K562 (cell line): ENCODE results near the gene SMIM29. TPM values are rescaled to one million over a fixed set of nuclear protein-coding genes. Genes with fewer than 3 reads are reported as not detected.
A peak's percentile ranks its signal among the peaks of the same experiment; 100 is the strongest.

Experiments used
- CREB3 ChIP-seq: fragments of 450-650 bp; conservative IDR thresholded peaks from 2 replicates; pipeline ENCODE4 v1.6.1; 2016; ENCODE audit warnings: missing genetic modification characterization, low read depth, mild to moderate bottlenecking, missing compliant biosample characterization, moderate library complexity
- EWSR1 ChIP-seq: fragments of 450-650 bp; IDR thresholded peaks from 2 replicates; pipeline ENCODE4 v1.6.1; 2018; ENCODE audit warnings: borderline replicate concordance, mild to moderate bottlenecking, low read depth, moderate library complexity; ENCODE audit not compliant: partially characterized antibody
- NONO ChIP-seq, 2 experiments: fragments of 200-400 bp in 1 of 2; fragments of 450-650 bp in 1 of 2; formaldehyde crosslinking in 1 of 2; IDR thresholded peaks; 2 replicates each; pipeline ENCODE4 v1.6.1; 2017; ENCODE audit warnings: low read depth in 2 of 2, mild to moderate bottlenecking in 2 of 2, moderate library complexity in 2 of 2, low read length in 1 of 2
- PPARD ChIP-seq: fragments of 250-450 bp; sonication (Bioruptor Pico); IDR thresholded peaks from 2 replicates; pipeline ENCODE4 v1.8.0; 2022; ENCODE audit warnings: inconsistent platforms, mild to moderate bottlenecking, moderate library complexity
- PRPF4 ChIP-seq: fragments of 200-400 bp; formaldehyde crosslinking; IDR thresholded peaks from one replicate; pipeline ENCODE4 v1.6.1; 2017; ENCODE audit warnings: low read length, low read depth, mild to moderate bottlenecking; ENCODE audit not compliant: insufficient read depth, poor library complexity, severe bottlenecking
- PYGO2 ChIP-seq: fragments of 450-650 bp; IDR thresholded peaks from 2 replicates; pipeline ENCODE4 v1.6.1; 2016; ENCODE audit warnings: mild to moderate bottlenecking, missing genetic modification characterization, moderate library complexity, missing compliant biosample characterization
- RHOXF2B ChIP-seq: fragments of 250-450 bp; sonication (Bioruptor Pico); conservative IDR thresholded peaks from 2 replicates; pipeline ENCODE4 v1.5.1; 2021
- SMAD3 ChIP-seq: fragments of 450-650 bp; formaldehyde crosslinking; conservative IDR thresholded peaks from 2 replicates; pipeline ENCODE4 v1.4.0; 2020; ENCODE audit warnings: mild to moderate bottlenecking
- TSHZ1 ChIP-seq: fragments of 250-450 bp; sonication (Bioruptor Pico); IDR thresholded peaks from 2 replicates; pipeline ENCODE4 v1.4.0; 2020; ENCODE audit warnings: mild to moderate bottlenecking, moderate library complexity
- ZFP30 ChIP-seq: fragments of 250-450 bp; sonication (Bioruptor Pico); IDR thresholded peaks from 2 replicates; pipeline ENCODE4 v1.8.0; 2022; ENCODE audit warnings: moderate library complexity, mild to moderate bottlenecking, inconsistent platforms, borderline replicate concordance
- ZNF507 ChIP-seq: conservative IDR thresholded peaks from 2 replicates; pipeline ENCODE4 v1.6.1; 2017; ENCODE audit warnings: missing genetic modification characterization, missing compliant biosample characterization
- ZNF589 ChIP-seq: fragments of 200-800 bp; sonication (Bioruptor generic); IDR thresholded peaks from 2 replicates; pipeline ENCODE4 v1.6.1; 2016; ENCODE audit warnings: low read depth, missing genetic modification characterization, missing compliant biosample characterization
- polyA plus RNA-seq, 8 experiments: library from polyadenylated mRNA; depleted of rRNA in 4 of 8; stranded (reverse) in 5 of 8; unstranded in 3 of 8; fragments of >200 nt; fragmentation: Nextera tagmentation in 2 of 8; fragmentation: Illumina TruSeq in 1 of 8; extraction: Ambion mirVana in 2 of 8; extraction: Trizol in 1 of 8; gene quantifications; 2 replicates each; pipeline versions ENCODE4 v1.2.1 to v1.2.3, GENCODE V29; 2011 to 2014; ENCODE audit warnings: inconsistent platforms in 1 of 8, missing spikeins in 1 of 8
- total RNA-seq, 7 experiments: library from RNA; depleted of rRNA in 6 of 7; stranded (reverse); fragments of >200 nt in 6 of 7; fragmentation: Illumina TruSeq in 2 of 7; extraction: Trizol in 2 of 7; gene quantifications; 2 replicates each; pipeline versions ENCODE4 v1.2.1 to v1.2.3, GENCODE V29; 2011 to 2021; ENCODE audit warnings: low replicate concordance in 1 of 7
- TF ChIP-seq, protein P1 (sequence below): fragments of 250-450 bp; sonication (Bioruptor Pico); IDR thresholded peaks from 2 replicates; pipeline ENCODE4 v1.8.0; 2022; ENCODE audit warnings: inconsistent platforms
- TF ChIP-seq, protein P2 (sequence below): IDR thresholded peaks from 2 replicates; pipeline ENCODE4 v1.6.1; 2012; ENCODE audit warnings: low read depth, low read length, improper control_type of control experiment, borderline replicate concordance
- TF ChIP-seq, protein P3 (sequence below), 2 experiments: IDR thresholded peaks in 1 of 2; conservative IDR thresholded peaks in 1 of 2; 2 replicates each; pipeline ENCODE4 v1.6.1; 2016; ENCODE audit warnings: low read depth in 2 of 2, mild to moderate bottlenecking in 1 of 2, missing compliant biosample characterization in 1 of 2, missing genetic modification characterization in 1 of 2, moderate library complexity in 1 of 2

Gene SMIM29
- total and polyA plus RNA-seq, 9 of the 15 experiments (the other 6 are each of a cell fraction or from before 2014, with no cell fraction given), result 6.5 to 36.7 (median 20.9) TPM

DNA sequence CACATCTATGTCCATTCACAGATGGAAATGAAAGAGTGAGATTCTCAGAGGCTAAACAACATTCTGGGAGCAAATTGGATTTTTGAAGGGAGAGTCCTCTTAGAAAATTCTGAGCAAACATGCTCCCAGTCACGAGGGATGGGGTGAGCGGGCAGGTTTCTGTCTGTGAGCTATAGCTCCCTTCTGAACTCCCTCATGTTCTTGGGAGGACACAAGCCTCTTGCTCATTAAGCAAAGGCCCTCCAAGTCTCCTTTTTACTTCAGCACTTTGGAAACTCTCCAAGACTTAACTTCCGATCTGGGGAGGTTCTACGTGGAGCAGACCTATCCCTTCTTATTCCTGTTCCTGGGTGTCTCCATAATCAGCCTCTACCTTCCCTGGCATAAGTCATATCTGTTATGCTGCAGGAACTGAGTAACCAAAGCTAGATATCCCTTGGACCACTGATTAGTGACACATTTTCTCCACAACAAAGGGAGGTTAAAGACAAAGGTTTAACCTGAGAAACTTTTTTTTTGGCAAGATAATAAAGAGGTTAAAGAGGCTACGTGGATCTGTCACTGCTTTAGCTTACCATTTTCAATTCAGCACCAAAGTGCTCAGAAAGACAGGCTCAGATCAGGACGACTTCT, 33.0 kb upstream of the SMIM29 start (continued):
- no peak for TF ChIP-seq ZFP30
- TF ChIP-seq ZNF507 (tag), result no peak
- TF ChIP-seq PYGO2, result no peak
- TF ChIP-seq, protein P1, sequence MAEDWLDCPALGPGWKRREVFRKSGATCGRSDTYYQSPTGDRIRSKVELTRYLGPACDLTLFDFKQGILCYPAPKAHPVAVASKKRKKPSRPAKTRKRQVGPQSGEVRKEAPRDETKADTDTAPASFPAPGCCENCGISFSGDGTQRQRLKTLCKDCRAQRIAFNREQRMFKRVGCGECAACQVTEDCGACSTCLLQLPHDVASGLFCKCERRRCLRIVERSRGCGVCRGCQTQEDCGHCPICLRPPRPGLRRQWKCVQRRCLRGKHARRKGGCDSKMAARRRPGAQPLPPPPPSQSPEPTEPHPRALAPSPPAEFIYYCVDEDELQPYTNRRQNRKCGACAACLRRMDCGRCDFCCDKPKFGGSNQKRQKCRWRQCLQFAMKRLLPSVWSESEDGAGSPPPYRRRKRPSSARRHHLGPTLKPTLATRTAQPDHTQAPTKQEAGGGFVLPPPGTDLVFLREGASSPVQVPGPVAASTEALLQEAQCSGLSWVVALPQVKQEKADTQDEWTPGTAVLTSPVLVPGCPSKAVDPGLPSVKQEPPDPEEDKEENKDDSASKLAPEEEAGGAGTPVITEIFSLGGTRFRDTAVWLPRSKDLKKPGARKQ (CRISPR knock-in tag), result no peak
- no peak for TF ChIP-seq ZNF589
- no peak for TF ChIP-seq PPARD
- TF ChIP-seq, protein P2, sequence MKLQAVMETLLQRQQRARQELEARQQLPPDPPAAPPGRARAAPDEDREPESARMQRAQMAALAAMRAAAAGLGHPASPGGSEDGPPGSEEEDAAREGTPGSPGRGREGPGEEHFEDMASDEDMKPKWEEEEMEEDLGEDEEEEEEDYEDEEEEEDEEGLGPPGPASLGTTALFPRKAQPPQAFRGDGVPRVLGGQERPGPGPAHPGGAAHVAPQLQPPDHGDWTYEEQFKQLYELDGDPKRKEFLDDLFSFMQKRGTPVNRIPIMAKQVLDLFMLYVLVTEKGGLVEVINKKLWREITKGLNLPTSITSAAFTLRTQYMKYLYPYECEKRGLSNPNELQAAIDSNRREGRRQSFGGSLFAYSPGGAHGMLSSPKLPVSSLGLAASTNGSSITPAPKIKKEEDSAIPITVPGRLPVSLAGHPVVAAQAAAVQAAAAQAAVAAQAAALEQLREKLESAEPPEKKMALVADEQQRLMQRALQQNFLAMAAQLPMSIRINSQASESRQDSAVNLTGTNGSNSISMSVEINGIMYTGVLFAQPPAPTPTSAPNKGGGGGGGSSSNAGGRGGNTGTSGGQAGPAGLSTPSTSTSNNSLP, result peak; percentile 57; the same call in 1 of the 2 replicates
- TF ChIP-seq, protein P3, sequence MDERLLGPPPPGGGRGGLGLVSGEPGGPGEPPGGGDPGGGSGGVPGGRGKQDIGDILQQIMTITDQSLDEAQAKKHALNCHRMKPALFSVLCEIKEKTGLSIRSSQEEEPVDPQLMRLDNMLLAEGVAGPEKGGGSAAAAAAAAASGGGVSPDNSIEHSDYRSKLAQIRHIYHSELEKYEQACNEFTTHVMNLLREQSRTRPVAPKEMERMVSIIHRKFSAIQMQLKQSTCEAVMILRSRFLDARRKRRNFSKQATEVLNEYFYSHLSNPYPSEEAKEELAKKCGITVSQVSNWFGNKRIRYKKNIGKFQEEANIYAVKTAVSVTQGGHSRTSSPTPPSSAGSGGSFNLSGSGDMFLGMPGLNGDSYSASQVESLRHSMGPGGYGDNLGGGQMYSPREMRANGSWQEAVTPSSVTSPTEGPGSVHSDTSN (CRISPR knock-in tag; IDR thresholded peaks at IDR 0.05; ENCODE audit: low read depth), result no peak
- TF ChIP-seq, protein P3 (tag; conservative IDR thresholded peaks at IDR 0.05; ENCODE audit: low read depth), result no peak
- TF ChIP-seq SMAD3 (CRISPR knock-in tag), result no peak
- no peak for TF ChIP-seq PRPF4
- peak in 1 of 2 experiments; percentile 14; a peak in 1 of 4 replicates for TF ChIP-seq NONO (IDR thresholded peaks at IDR 0.05; ENCODE audit: low read depth in 2 of 2, low read length in 1 of 2)
- TF ChIP-seq CREB3 (tag), result no peak
- no peak for TF ChIP-seq RHOXF2B (CRISPR knock-in tag)
- no peak for TF ChIP-seq EWSR1
- TF ChIP-seq TSHZ1 (CRISPR knock-in tag), result no peak
